Testis (tissue), 3 donors: ENCODE results near the gene TRABD2B. TPM values are rescaled to one million over a fixed set of nuclear protein-coding genes. Genes with fewer than 3 reads are reported as not detected.

Experiments used
- DNase-seq: peaks from one replicate; pipeline ENCODE4 v3.0.0-alpha.2; 2019
- H3K27ac ChIP-seq, 2 donors: fragments of 200-600 bp; sonication (generic); one replicate each; pipeline ENCODE4 v1.5.1; 2019
- H3K27me3 ChIP-seq: fragments of 200-600 bp; sonication (generic); one replicate; pipeline ENCODE4 v1.5.1; 2019
- H3K36me3 ChIP-seq: fragments of 200-600 bp; sonication (generic); one replicate; pipeline ENCODE4 v1.5.1; 2017; ENCODE audit warnings: low read depth; ENCODE audit errors: missing control alignments
- H3K4me1 ChIP-seq: fragments of 200-600 bp; sonication (generic); one replicate; pipeline ENCODE4 v1.5.1; 2019
- H3K4me3 ChIP-seq, 2 donors: fragments of 200-600 bp; sonication (generic); one replicate each; pipeline ENCODE4 v1.5.1; 2017 to 2019
- H3K9me3 ChIP-seq: fragments of 200-600 bp; sonication (generic); one replicate; pipeline ENCODE4 v1.5.1; 2017
- CTCF ChIP-seq, 3 experiments: fragments of 450-650 bp in 2 of 3; fragments of 200-600 bp in 1 of 3; sonication (generic) in 1 of 3; IDR thresholded peaks; one replicate each; pipeline ENCODE4 v1.5.1; 2016 to 2019; ENCODE audit warnings: antibody characterized with exemption in 3 of 3, mild to moderate bottlenecking in 2 of 3, moderate library complexity in 1 of 3
- POLR2A ChIP-seq: fragments of 450-650 bp; IDR thresholded peaks from one replicate; pipeline ENCODE4 v1.6.1; 2017; ENCODE audit warnings: antibody characterized with exemption, mild to moderate bottlenecking, moderate library complexity
- WGBS, 2 donors: methylation state at CpG; one replicate each; pipeline ENCODE4 v1.1.5; 2018; 5-methylcytosine and 5-hydroxymethylcytosine counted together
- intact Hi-C: fragments of 100-400 bp; cut with DNase I; formaldehyde crosslinking; loops from one replicate; pipeline ENCODE4 v1.15.1; 2023; ENCODE audit warnings: low total_unique reads
- polyA plus RNA-seq: library from polyadenylated mRNA; stranded (reverse); fragments of 350-450 nt; fragmentation: Illumina TruSeq; extraction: RNeasy Lipid Tissue Mini Kit (QIAGEN cat#74804); gene quantifications from one replicate; pipeline ENCODE4 v1.2.3, GENCODE V29; 2014; ENCODE audit warnings: low read depth, low replicate concordance; ENCODE audit not compliant: insufficient read depth
- total RNA-seq, 2 donors: library from RNA; depleted of rRNA; stranded (reverse); fragments of >200 nt; gene quantifications; one replicate each; pipeline ENCODE4 v1.2.3, GENCODE V29; 2016

TRABD2B gene
- total and polyA plus RNA-seq, 3 donors from 2014 or later: 1.9 to 2.7 (median 2.0) TPM

GRCh38 chr1:47911424-47911823 lies 85.8 kb downstream of the TRABD2B start:
- no peaks in the 10 kb centered on the region for H3K36me3 ChIP-seq
- no peak for DNase-seq
- no peak overlapping the region for H3K4me3 ChIP-seq
- intact Hi-C loops: no loop called here
- no peaks in the 10 kb centered on the region for H3K9me3 ChIP-seq
- no peaks in the 10 kb centered on the region for H3K27me3 ChIP-seq
- H3K4me1 ChIP-seq: no peaks in the 10 kb centered on the region
- 93 to 96% methylated on average over 9 of the region's 9 CpGs for WGBS, 2 donors
- TF ChIP-seq CTCF (IDR thresholded peaks at IDR 0.05) (no peak), POLR2A (no peak)
- H3K27ac ChIP-seq: no peak overlapping the region

GRCh38 chr1:47908258-47908657 lies 88.9 kb downstream of the TRABD2B start:
- TF ChIP-seq POLR2A (no peak), CTCF (IDR thresholded peaks at IDR 0.05) (no peak)
- Histone ChIP-seq H3K36me3 (no peaks in the 10 kb centered on the region), H3K9me3 (no peaks in the 10 kb centered on the region), H3K4me1 (no peaks in the 10 kb centered on the region), H3K27ac (no peak overlapping the region), H3K27me3 (no peaks in the 10 kb centered on the region), H3K4me3 (no peak overlapping the region)
- DNase-seq: no peak
- intact Hi-C loops: no loop called here
- WGBS, 2 donors: 90 to 93% methylated on average over 2 of the region's 2 CpGs

GRCh38 chr1:47907177-47907528 lies 90.0 kb downstream of the TRABD2B start:
- H3K4me1 ChIP-seq: no peaks in the 10 kb centered on the region
- H3K27ac ChIP-seq: no peak overlapping the region
- intact Hi-C loops: no loop called here
- no peak for TF ChIP-seq CTCF (IDR thresholded peaks at IDR 0.05)
- DNase-seq: no peak
- H3K9me3 ChIP-seq: no peaks in the 10 kb centered on the region
- H3K36me3 ChIP-seq: no peaks in the 10 kb centered on the region
- no peak overlapping the region for H3K4me3 ChIP-seq
- WGBS, 2 donors: 74 to 80% methylated on average over 1 of the region's 1 CpG
- no peaks in the 10 kb centered on the region for H3K27me3 ChIP-seq

GRCh38 chr1:47906527-47907176 lies 90.5 kb downstream of the TRABD2B start:
- no peaks in the 10 kb centered on the region for H3K9me3 ChIP-seq
- H3K4me1 ChIP-seq: no peaks in the 10 kb centered on the region
- no peaks in the 10 kb centered on the region for H3K36me3 ChIP-seq
- no peak for DNase-seq
- H3K27me3 ChIP-seq: no peaks in the 10 kb centered on the region
- no peak overlapping the region for H3K4me3 ChIP-seq
- intact Hi-C loops: no loop called here
- no peak for TF ChIP-seq POLR2A
- TF ChIP-seq CTCF (IDR thresholded peaks at IDR 0.05): no peak
- WGBS, 2 donors: 86 to 91% methylated on average over 9 to 14 of the region's 14 CpGs
- H3K27ac ChIP-seq: no peak overlapping the region

GRCh38 chr1:47906009-47906432 lies 91.2 kb downstream of the TRABD2B start:
- no peak for TF ChIP-seq POLR2A
- TF ChIP-seq CTCF (IDR thresholded peaks at IDR 0.05): no peak
- no peaks in the 10 kb centered on the region for H3K4me1 ChIP-seq
- H3K27me3 ChIP-seq: no peaks in the 10 kb centered on the region
- H3K9me3 ChIP-seq: no peaks in the 10 kb centered on the region
- no peaks in the 10 kb centered on the region for H3K36me3 ChIP-seq
- DNase-seq: no peak
- H3K4me3 ChIP-seq: no peak overlapping the region
- intact Hi-C loops: no loop called here
- 60 to 65% methylated on average over 4 of the region's 4 CpGs for WGBS, 2 donors
- H3K27ac ChIP-seq: no peak overlapping the region
